H1 (cell line): Measurements from ENCODE around the gene PYCARD. TPM values are rescaled to one million over a fixed set of nuclear protein-coding genes. Genes with fewer than 3 reads are reported as not detected.

ENCODE experiments used
- CTCF ChIA-PET: fragments of 300-600 bp; sonication (Branson Sonifier 250); formaldehyde crosslinking; loops from one replicate; lab custom pipeline; 2021; ENCODE audit not compliant: partially characterized antibody; lab: Charles Lee
- POLR2A ChIA-PET: fragments of 300-600 bp; sonication (Branson Sonifier 250); formaldehyde crosslinking; loops from one replicate; lab custom pipeline; 2021; ENCODE audit warnings: inconsistent platforms; ENCODE audit not compliant: partially characterized antibody; lab: Charles Lee
- DNase-seq, 2 experiments: peaks; one replicate each; pipeline versions ENCODE4 v3.0.0 to v3.0.0-alpha.2; 2010 to 2022; ENCODE audit warnings: low spot score in 2 of 2, low read depth in 1 of 2, mixed read lengths in 1 of 2
- FAIRE-seq: peaks from 2 replicates; lab custom pipeline; 2011; peaks lifted over from hg19 to GRCh38; lab: Jason Lieb, UNC
- H2AFZ ChIP-seq: 2 replicates; pipeline ENCODE4 v1.8.1; 2012; ENCODE audit warnings: low read length, inconsistent platforms
- H2AK5ac ChIP-seq: 2 replicates; pipeline ENCODE4 v1.6.1; 2013; ENCODE audit warnings: low read depth, low read length
- H2BK120ac ChIP-seq: replicated peaks from 2 replicates; pipeline ENCODE3; 2013; ENCODE audit warnings: low read depth, low read length, inconsistent platforms
- H2BK12ac ChIP-seq: 2 replicates; pipeline ENCODE4 v1.6.1; 2013; ENCODE audit warnings: low read depth, low read length
- H2BK15ac ChIP-seq: 2 replicates; pipeline ENCODE4 v1.6.1; 2013; ENCODE audit warnings: low read length
- H2BK20ac ChIP-seq: 2 replicates; pipeline ENCODE4 v1.6.1; 2013; ENCODE audit warnings: low read length
- H2BK5ac ChIP-seq: 2 replicates; pipeline ENCODE4 v1.6.1; 2013; ENCODE audit warnings: low read depth, low read length
- H3K14ac ChIP-seq: 2 replicates; pipeline ENCODE4 v1.6.1; 2013; ENCODE audit warnings: inconsistent platforms; ENCODE audit not compliant: insufficient read length
- H3K18ac ChIP-seq: 2 replicates; pipeline ENCODE4 v1.6.1; 2013; ENCODE audit warnings: low read length; ENCODE audit errors: extremely low read depth
- H3K23ac ChIP-seq: 2 replicates; pipeline ENCODE4 v1.6.1; 2013; ENCODE audit warnings: inconsistent platforms; ENCODE audit not compliant: insufficient read length
- H3K23me2 ChIP-seq: 2 replicates; pipeline ENCODE4 v1.6.1; 2013; ENCODE audit warnings: low read depth, low read length
- H3K27ac ChIP-seq: 2 replicates; pipeline ENCODE4 v1.6.1; 2011; ENCODE audit warnings: low read depth, low read length, inconsistent platforms
- H3K27me3 ChIP-seq, 4 experiments: replicated peaks in 1 of 4; 1 replicate in 1 of 4; 2 replicates in 3 of 4; pipeline versions ENCODE4 v1.6.1 to v1.8.1; 2011 to 2013; ENCODE audit warnings: low read length in 3 of 4, mild to moderate bottlenecking in 3 of 4, inconsistent platforms in 2 of 4, mixed read lengths in 2 of 4, moderate library complexity in 1 of 4; ENCODE audit not compliant: control insufficient read depth in 3 of 4, insufficient read depth in 3 of 4; ENCODE audit errors: extremely low read depth in 1 of 4
- H3K36me3 ChIP-seq, 4 experiments: 2 replicates each; pipeline versions ENCODE4 v1.6.1 to v1.8.1; 2011 to 2013; ENCODE audit warnings: mild to moderate bottlenecking in 4 of 4, low read length in 3 of 4, moderate library complexity in 2 of 4, control low read depth in 1 of 4, inconsistent platforms in 1 of 4; ENCODE audit not compliant: insufficient read depth in 4 of 4, control insufficient read depth in 2 of 4
- H3K4ac ChIP-seq: replicated peaks from 2 replicates; pipeline ENCODE3; 2013; ENCODE audit warnings: low read length, low read depth, mixed read lengths, inconsistent platforms; ENCODE audit not compliant: insufficient read length
- H3K4me1 ChIP-seq, 4 experiments: replicated peaks in 1 of 4; 1 replicate in 1 of 4; 2 replicates in 3 of 4; pipeline versions ENCODE4 v1.6.1 to v1.8.1; 2011 to 2013; ENCODE audit warnings: low read length in 3 of 4, inconsistent platforms in 2 of 4, mixed read lengths in 1 of 4; ENCODE audit not compliant: insufficient read depth in 4 of 4, control insufficient read depth in 3 of 4
- H3K4me2 ChIP-seq, 2 experiments: 2 replicates each; pipeline versions ENCODE4 v1.6.1 to v1.8.1; 2011 to 2013; ENCODE audit warnings: low read depth in 2 of 2, low read length in 2 of 2, control low read depth in 1 of 2, inconsistent platforms in 1 of 2, mild to moderate bottlenecking in 1 of 2; ENCODE audit not compliant: insufficient read depth in 1 of 2
- H3K4me3 ChIP-seq, 4 experiments: fragments of 200-600, 300-600 bp in 1 of 4; sonication (generic), shearing (Covaris generic), sonication (Bioruptor Twin) in 1 of 4; 2 replicates each; pipeline versions ENCODE4 v1.5.1 to v1.8.1; 2011 to 2016; ENCODE audit warnings: low read length in 4 of 4, low read depth in 3 of 4, control low read depth in 2 of 4, inconsistent platforms in 2 of 4, mild to moderate bottlenecking in 2 of 4, mixed read lengths in 1 of 4, moderate library complexity in 1 of 4; ENCODE audit not compliant: insufficient read depth in 2 of 4; ENCODE audit errors: extremely low read depth in 1 of 4
- H3K56ac ChIP-seq: replicated peaks from 2 replicates; pipeline ENCODE3; 2013; ENCODE audit warnings: low read depth, mild to moderate bottlenecking, mixed read lengths, low read length, inconsistent platforms; ENCODE audit not compliant: insufficient read length
- H3K79me1 ChIP-seq: 2 replicates; pipeline ENCODE4 v1.6.1; 2013; ENCODE audit warnings: low read depth, low read length, control low read depth
- H3K79me2 ChIP-seq, 2 experiments: 2 replicates each; pipeline versions ENCODE4 v1.6.1 to v1.8.1; 2012 to 2013; ENCODE audit warnings: low read length in 2 of 2, mild to moderate bottlenecking in 2 of 2, inconsistent platforms in 1 of 2; ENCODE audit not compliant: insufficient read depth in 2 of 2, control insufficient read depth in 1 of 2
- H3K9ac ChIP-seq, 4 experiments: replicated peaks in 1 of 4; 1 replicate in 1 of 4; 2 replicates in 3 of 4; pipeline versions ENCODE4 v1.6.1 to v1.8.1; 2011 to 2013; ENCODE audit warnings: low read depth in 3 of 4, low read length in 3 of 4, control low read depth in 2 of 4, mild to moderate bottlenecking in 2 of 4, moderate library complexity in 2 of 4, inconsistent platforms in 1 of 4; ENCODE audit errors: extremely low read depth in 1 of 4
- H3K9me3 ChIP-seq, 2 experiments: 2 replicates each; pipeline versions ENCODE4 v1.6.1 to v1.8.1; 2012 to 2013; ENCODE audit warnings: mild to moderate bottlenecking in 2 of 2, moderate library complexity in 2 of 2, control low read depth in 1 of 2, inconsistent platforms in 1 of 2, low read depth in 1 of 2, low read length in 1 of 2, mixed read lengths in 1 of 2; ENCODE audit not compliant: insufficient read depth in 2 of 2
- H4K20me1 ChIP-seq, 2 experiments: replicated peaks in 1 of 2; 2 replicates each; pipeline versions ENCODE3 to v1.8.1; 2011 to 2013; ENCODE audit warnings: inconsistent platforms in 2 of 2, low read length in 2 of 2, mild to moderate bottlenecking in 1 of 2; ENCODE audit not compliant: insufficient read depth in 2 of 2, control insufficient read depth in 1 of 2
- H4K5ac ChIP-seq: 2 replicates; pipeline ENCODE4 v1.6.1; 2013; ENCODE audit warnings: low read length, low read depth, mixed read lengths, inconsistent platforms; ENCODE audit not compliant: insufficient read length
- H4K8ac ChIP-seq: 2 replicates; pipeline ENCODE4 v1.8.0; 2013; ENCODE audit warnings: mild to moderate bottlenecking, moderate library complexity, low read length, inconsistent platforms; ENCODE audit not compliant: insufficient read depth; ENCODE audit errors: extremely low read depth
- H4K91ac ChIP-seq: replicated peaks from 2 replicates; pipeline ENCODE3; 2013; ENCODE audit warnings: low read length, mixed read lengths, inconsistent platforms; ENCODE audit not compliant: insufficient read length
- BCL11A ChIP-seq, 2 experiments: IDR thresholded peaks; one replicate each; pipeline ENCODE4 v1.6.1; 2011; ENCODE audit warnings: low read depth in 2 of 2, low read length in 2 of 2, mild to moderate bottlenecking in 2 of 2
- CBX5 ChIP-seq: fragments of 300-800, 300-1000 bp; sonication (generic); IDR thresholded peaks from 2 replicates; pipeline ENCODE4 v1.7.1; 2016; ENCODE audit warnings: antibody characterized with exemption, low read length, low read depth
- CBX8 ChIP-seq: fragments of 300-800, 300-1000 bp; sonication (generic); IDR thresholded peaks from 2 replicates; pipeline ENCODE4 v1.7.1; 2016; ENCODE audit warnings: low read depth, low read length, borderline replicate concordance
- CHD1 ChIP-seq: IDR thresholded peaks from 2 replicates; pipeline ENCODE4 v1.6.1; 2012; ENCODE audit warnings: low read depth, low read length, improper control_type of control experiment
- EP300 ChIP-seq, 2 experiments: IDR thresholded peaks; 1 replicate in 1 of 2; 2 replicates in 1 of 2; pipeline ENCODE4 v1.6.1; 2011 to 2012; ENCODE audit warnings: low read depth in 2 of 2, low read length in 2 of 2, mild to moderate bottlenecking in 2 of 2, borderline replicate concordance in 1 of 2, inconsistent platforms in 1 of 2, moderate library complexity in 1 of 2
- EZH2 ChIP-seq: fragments of 200-600 bp; sonication (generic); IDR thresholded peaks from 2 replicates; pipeline ENCODE4 v1.7.1; 2012; ENCODE audit warnings: low read depth, mild to moderate bottlenecking, moderate library complexity, low read length, inconsistent platforms; ENCODE audit not compliant: severe bottlenecking
- NANOG ChIP-seq: IDR thresholded peaks from 2 replicates; pipeline ENCODE4 v1.6.1; 2011; ENCODE audit warnings: low read length, low read depth, mild to moderate bottlenecking, inconsistent platforms; ENCODE audit not compliant: insufficient read depth, poor library complexity, severe bottlenecking
- POLR2A ChIP-seq, 2 experiments: IDR thresholded peaks; 1 replicate in 1 of 2; 2 replicates in 1 of 2; pipeline ENCODE4 v1.6.1; 2011; ENCODE audit warnings: low read depth in 2 of 2, low read length in 2 of 2, mild to moderate bottlenecking in 2 of 2; ENCODE audit errors: control extremely low read depth in 1 of 2
- POLR2AphosphoS5 ChIP-seq: IDR thresholded peaks from 2 replicates; pipeline ENCODE4 v1.6.1; 2011; ENCODE audit warnings: low read depth, low read length
- POU5F1 ChIP-seq: IDR thresholded peaks from 2 replicates; pipeline ENCODE4 v1.6.1; 2011; ENCODE audit warnings: low read depth, mild to moderate bottlenecking, low read length, moderate library complexity
- RXRA ChIP-seq: IDR thresholded peaks from 2 replicates; pipeline ENCODE4 v1.6.1; 2011; ENCODE audit warnings: low read depth, mild to moderate bottlenecking, low read length, moderate library complexity; ENCODE audit not compliant: insufficient read depth
- TAF7 ChIP-seq: optimal IDR thresholded peaks from 2 replicates; pipeline ENCODE3; 2011; ENCODE audit warnings: low read depth, mild to moderate bottlenecking, inconsistent platforms, low read length, moderate library complexity, borderline replicate concordance
- YY1 ChIP-seq: IDR thresholded peaks from 2 replicates; pipeline ENCODE4 v1.6.1; 2011; ENCODE audit warnings: low read depth, mild to moderate bottlenecking, low read length
- WGBS, 2 experiments: shearing (Covaris generic) in 1 of 2; methylation state at CpG; one replicate each; pipeline versions ENCODE4 v1.1.6 to v1.1.7; 2013 to 2015; ENCODE audit warnings: low lambda C conversion rate in 2 of 2, mixed read lengths in 2 of 2, inconsistent platforms in 1 of 2, low coverage in 1 of 2, missing lambda C conversion rate in 1 of 2; ENCODE audit not compliant: insufficient replicate concordance in 2 of 2, insufficient coverage in 1 of 2, insufficient read length in 1 of 2; ENCODE audit errors: extremely low coverage in 1 of 2, missing lambda C conversion rate in 1 of 2; 5-methylcytosine and 5-hydroxymethylcytosine counted together
- polyA plus RNA-seq, 7 experiments: library from polyadenylated mRNA; depleted of rRNA in 3 of 7; stranded (reverse) in 5 of 7; unstranded in 2 of 7; fragments of >200 nt in 5 of 7; fragments of 200-250 nt in 2 of 7; gene quantifications; 1 replicate in 5 of 7; 2 replicates in 1 of 7; 4 replicates in 1 of 7; pipeline versions ENCODE4 v1.2.1 to v1.2.3, GENCODE V29; 2011 to 2013; ENCODE audit warnings: missing spikeins in 2 of 7, mixed read lengths in 2 of 7
- total RNA-seq: library from RNA; stranded (reverse); fragmentation: NEBNext Ultra II Directional; extraction: Animal tissue kit (Norgen Biotek cat#: 25700); gene quantifications from 2 replicates; pipeline ENCODE4 v1.2.1, GENCODE V29; 2021

PYCARD gene
- total and polyA plus RNA-seq, 2 of the 8 experiments (the other 6 are each of a cell fraction or from before 2014, with no cell fraction given) = 29.9 to 77.9 TPM

DNA sequence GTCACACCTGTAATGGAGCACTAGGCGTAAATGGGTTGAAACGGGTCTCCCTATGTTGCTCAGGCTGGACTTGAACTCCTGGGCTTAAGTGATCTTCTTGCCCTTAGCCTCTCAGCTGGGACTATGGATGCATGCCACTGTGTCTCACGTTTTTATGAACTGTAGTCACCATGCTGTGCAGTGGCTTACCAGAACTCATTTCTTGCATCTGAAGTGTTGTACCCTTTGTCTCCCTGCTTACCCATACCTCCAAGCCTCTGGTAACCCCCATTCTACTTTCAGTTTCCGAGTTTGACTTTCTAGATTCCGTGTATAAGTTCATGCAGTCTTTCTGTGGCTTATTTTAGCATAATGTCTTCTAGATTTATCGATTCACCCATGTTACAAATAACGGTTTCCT lies 7.7 kb downstream of the PYCARD start:
- WGBS, 2 experiments = 91% methylated on average over 7 of the region's 7 CpGs; no CpG with 5 or more reads in 1 of the 2 experiments
- Histone ChIP-seq H3K14ac (no peak overlapping the region), H3K4ac (no peak overlapping the region), H3K23ac (no peak overlapping the region), H3K4me1 (no peaks in the 10 kb centered on the region), H3K18ac (no peak overlapping the region), H3K36me3 (peaks cover 40 to 67% (median 65%) of the 10 kb centered on the region in 4 experiments), H3K9me3 (no peaks in the 10 kb centered on the region), H2BK12ac (no peak overlapping the region), H3K27ac (no peak overlapping the region), H2BK15ac (no peak overlapping the region), H3K79me1 (peaks cover 10% of the 10 kb centered on the region), H3K23me2 (no peaks in the 10 kb centered on the region), H2AK5ac (no peak overlapping the region), H4K20me1 (peaks cover 5 to 33% of the 10 kb centered on the region in 2 experiments), H4K8ac (no peak overlapping the region), H3K9ac (no peak overlapping the region; a peak in 1 of 7 replicates), H3K79me2 (peaks cover 0 to 12% of the 10 kb centered on the region in 2 experiments; a peak in 2 of 4 replicates), H2AFZ (no peak overlapping the region), H3K4me2 (no peak overlapping the region), H3K4me3 (no peak overlapping the region), H2BK20ac (no peak overlapping the region), H4K5ac (no peak overlapping the region), H2BK5ac (no peak overlapping the region), H4K91ac (no peak overlapping the region), H3K56ac (no peak overlapping the region), H3K27me3 (no peaks in the 10 kb centered on the region), H2BK120ac (no peak overlapping the region)
- ChIA-PET POLR2A (interaction anchor here (1.2 to 17.4 kb wide), 7 partner anchors 10 to 74 kb away, joined by 3 to 430 read pairs (median 8); partner anchors contain the start of genes FUS, PYCARD, PYDC1 and TRIM72), CTCF (interaction anchor here (1.6 kb wide), 1 partner anchor 22 kb away, joined by 4 read pairs; the partner anchor contains the start of gene PYDC1)
- DNase-seq = no peak
- no peak for FAIRE-seq
- no peak for TF ChIP-seq POU5F1
- TF ChIP-seq CBX8 = no peak
- TF ChIP-seq EP300 (IDR thresholded peaks at IDR 0.05; ENCODE audit: borderline replicate concordance in 1 of 2, low read depth in 2 of 2, low read length in 2 of 2) = no peak
- no peak for TF ChIP-seq NANOG
- no peak for TF ChIP-seq EZH2
- TF ChIP-seq RXRA = no peak
- TF ChIP-seq POLR2AphosphoS5 = peak; percentile 91
- no peak for TF ChIP-seq CBX5
- TF ChIP-seq CHD1 = no peak
- no peak for TF ChIP-seq YY1
- no peak for TF ChIP-seq BCL11A (IDR thresholded peaks at IDR 0.05; ENCODE audit: low read depth in 2 of 2, low read length in 2 of 2)
- TF ChIP-seq TAF7 = no peak
- peak in 1 of 2 experiments; percentile 79; a peak in 2 of 3 replicates for TF ChIP-seq POLR2A (IDR thresholded peaks at IDR 0.05; ENCODE audit: control extremely low read depth in 1 of 2, low read depth in 2 of 2, low read length in 2 of 2)
